GM12891 (cell line): ENCODE data around the gene CAMTA2.

Experiments
- POLR2A ChIP-seq: IDR thresholded peaks from 2 replicates; pipeline ENCODE4 v1.6.1; 2011; ENCODE audit warnings: low read depth, low read length, control low read depth
- POLR2AphosphoS5 ChIP-seq: IDR thresholded peaks from 2 replicates; pipeline ENCODE4 v1.6.1; 2011; ENCODE audit warnings: low read depth, low read length, control low read depth
- TAF1 ChIP-seq: IDR thresholded peaks from 2 replicates; pipeline ENCODE4 v1.6.1; 2011; ENCODE audit warnings: low read depth, low read length, control low read depth

GRCh38 chr17:4973256-4974114, 14.0 kb downstream of the CAMTA2 start:
- TF ChIP-seq POLR2A (no peak), POLR2AphosphoS5 (no peak), TAF1 (no peak)
